GM03348 (cell line): ENCODE results near the gene GPI.
"Not testable (repeated sequence)": the region's sequence is repeated elsewhere in the genome, so short reads cannot be mapped to it uniquely, and the experiment has no call there.

Source experiments
- DNase-seq: peaks from one replicate; pipeline ENCODE4 v3.0.0; 2012; ENCODE audit warnings: low spot score

The GPI gene

DNA sequence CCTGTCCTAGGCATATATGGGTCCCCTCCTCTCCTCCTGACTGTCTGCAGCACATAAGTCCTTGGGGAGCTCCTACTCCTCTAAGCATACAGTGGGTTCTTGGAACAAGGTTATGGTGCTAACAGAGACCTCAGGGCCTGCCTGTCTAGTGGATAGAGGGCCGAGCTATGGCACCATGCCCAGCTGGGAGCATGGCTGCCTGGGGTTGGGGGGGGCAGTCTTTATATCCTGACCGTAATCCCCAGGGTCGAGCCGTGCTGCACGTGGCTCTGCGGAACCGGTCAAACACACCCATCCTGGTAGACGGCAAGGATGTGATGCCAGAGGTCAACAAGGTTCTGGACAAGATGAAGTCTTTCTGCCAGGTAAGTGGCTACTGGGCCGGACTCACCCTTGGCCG lies 3.3 kb downstream of the GPI start:
- DNase-seq, result no peak

GRCh38 chr19:34369166-34369565 lies 4.2 kb downstream of the GPI start:
- not testable (repeated sequence) for DNase-seq

GRCh38 chr19:34370117-34370516 lies 5.1 kb downstream of the GPI start:
- no peak for DNase-seq

DNA sequence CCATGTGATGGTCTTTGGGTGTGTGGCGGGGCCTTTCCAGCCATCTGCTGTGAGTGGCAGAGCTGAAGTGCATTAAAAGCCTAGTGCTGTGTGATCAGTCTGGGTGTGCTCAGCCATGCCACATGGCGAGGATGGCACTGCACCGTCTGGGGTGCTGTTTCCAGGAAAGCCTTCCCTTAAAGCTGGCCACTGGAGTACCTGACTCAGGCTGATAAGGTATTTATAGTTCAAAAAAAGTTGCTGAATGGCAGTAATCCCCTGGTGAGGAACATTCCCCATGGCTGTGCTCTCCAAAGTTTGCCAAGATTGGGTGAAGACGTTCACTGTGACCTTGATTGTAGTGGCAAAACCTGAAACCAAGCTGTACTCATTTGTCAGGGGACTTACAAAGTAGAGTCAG lies 6.0 kb downstream of the GPI start:
- DNase-seq, result no peak

GRCh38 chr19:34373601-34374288 lies 8.7 kb downstream of the GPI start:
- DNase-seq, result no peak

- no peak for DNase-seq
Measured at GRCh38 chr19:34375598-34375997, 10.6 kb downstream of the GPI start.

DNA sequence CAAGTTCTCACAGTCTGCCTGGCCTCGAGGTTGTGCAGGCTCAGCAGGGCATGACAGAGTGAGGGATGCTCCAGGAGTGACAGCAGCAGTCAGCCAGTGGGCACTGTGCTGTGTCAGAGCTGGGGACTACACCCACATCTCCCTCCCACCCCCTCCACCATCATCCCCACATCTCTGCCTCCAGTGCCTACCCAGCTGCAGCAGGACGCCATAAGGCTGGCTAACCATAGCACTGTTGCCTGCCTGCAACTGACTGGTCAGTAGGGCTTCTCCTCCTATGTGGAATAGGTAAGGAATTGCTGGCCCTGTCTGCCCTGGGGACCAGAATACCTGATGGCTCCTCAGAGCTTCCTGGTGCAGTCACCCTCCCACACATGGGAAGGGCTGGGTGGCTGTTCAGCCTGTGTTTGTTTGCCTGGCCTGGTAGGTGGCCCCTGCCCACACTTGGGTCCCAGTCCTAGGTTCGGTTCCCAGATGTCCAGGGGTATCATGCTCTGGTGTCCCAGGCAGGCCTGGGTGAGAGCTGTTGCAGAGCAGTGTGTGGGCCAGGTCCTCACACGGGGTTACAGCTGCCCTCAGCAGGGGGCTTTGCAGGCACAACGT lies 15.7 kb downstream of the GPI start:
- no peak for DNase-seq

- DNase-seq, result no peak
Measured at GRCh38 chr19:34381399-34382251, 16.6 kb downstream of the GPI start.

DNA sequence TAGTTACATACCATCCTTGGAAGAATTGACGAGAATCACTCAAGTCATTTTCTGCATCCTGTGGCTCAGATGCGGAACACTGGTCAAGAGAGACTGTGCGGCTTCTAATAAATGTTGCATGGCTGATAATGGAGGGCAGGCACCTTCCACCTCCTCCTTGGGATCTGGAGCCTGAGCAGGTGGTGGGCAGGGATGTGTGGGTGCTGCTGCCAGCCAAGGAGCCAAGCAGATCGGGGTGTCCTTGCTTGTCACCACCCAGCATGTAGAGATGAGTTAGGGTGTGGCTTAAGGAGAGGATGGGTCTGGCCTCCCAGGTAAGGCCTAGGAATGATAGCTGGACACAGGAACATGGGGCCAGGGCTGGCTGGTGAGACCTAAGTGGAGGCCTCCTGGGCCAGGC lies 17.5 kb downstream of the GPI start:
- no peak for DNase-seq

DNA sequence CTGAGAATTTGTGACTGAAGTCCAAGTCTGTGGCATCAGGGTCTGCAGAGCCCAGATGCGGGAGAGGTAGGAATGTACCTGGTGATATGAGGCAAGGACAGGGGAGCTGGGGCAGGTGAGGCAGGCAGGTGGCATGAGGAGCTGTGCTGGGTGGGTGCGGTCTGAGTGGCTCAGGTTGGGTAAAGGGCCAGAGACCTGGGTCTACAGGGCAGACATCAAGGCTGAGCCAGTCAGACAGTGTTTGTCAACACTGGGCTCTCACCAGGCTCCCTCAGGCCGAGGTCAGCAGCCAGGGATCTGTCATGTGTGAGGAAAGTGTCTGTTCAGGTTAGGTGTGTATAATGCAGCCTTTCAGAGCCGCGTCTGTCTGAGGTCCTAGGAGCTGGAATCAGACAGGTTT lies 18.6 kb downstream of the GPI start:
- no peak for DNase-seq

DNA sequence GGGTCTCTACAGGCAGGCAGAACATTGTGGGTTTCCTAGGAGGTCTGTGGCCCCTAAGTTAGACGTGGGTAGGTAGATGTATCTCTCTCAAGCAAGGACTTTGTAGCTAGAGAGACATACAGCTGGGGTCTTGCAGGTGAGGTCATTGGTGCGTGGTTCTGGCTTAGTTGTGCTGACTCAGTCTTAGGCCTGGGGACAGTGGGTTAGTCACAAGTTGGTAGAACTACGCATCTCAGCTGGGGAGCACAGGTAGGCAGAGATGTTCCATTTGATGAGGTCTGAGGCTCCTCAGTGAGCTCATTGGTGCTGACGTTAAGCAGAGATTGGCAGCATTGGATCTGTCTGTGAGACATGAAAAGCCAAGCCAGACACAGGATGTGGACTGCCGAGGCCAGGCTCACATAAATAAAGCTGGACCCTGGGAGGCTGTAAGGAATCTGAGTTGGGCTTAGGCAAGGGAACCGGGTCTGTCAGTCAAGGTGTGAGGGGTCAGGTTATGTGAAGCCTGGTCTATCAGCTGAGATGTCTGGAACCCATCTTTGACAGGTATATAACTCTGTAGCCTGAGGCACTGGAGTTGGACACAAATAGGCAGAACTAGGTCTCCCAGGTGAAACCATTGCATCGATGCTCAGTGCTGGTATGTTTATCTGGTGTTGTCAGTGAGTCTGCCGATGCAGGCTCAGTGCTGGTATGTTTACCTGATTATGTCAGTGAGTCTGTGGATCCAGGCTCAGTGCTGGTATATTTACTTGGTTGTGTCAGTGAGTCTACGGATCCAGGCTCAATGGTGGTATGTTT lies 21.8 kb downstream of the GPI start:
- DNase-seq, result no peak

DNA sequence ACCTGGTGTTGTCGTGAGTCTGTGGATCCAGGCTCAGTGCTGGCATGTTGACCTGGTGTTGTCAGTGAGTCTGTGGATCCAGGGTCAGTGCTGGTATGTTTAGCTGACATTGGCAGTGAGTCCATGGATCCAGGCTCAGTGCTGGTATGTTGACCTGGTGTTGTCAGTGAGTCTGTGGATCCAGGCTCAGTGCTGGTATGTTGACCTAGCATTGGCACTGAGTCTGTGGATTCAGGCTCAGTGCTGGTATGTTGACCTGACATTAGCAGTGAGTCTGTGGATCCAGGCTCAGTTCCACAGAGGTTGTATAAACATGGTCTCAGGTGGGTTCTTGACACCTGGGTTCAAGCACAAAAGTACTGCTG lies 22.4 kb downstream of the GPI start:
- DNase-seq, result no peak

GRCh38 chr19:34388745-34389144 lies 23.7 kb downstream of the GPI start:
- DNase-seq, result not testable (repeated sequence)

GRCh38 chr19:34391813-34392212 lies 26.8 kb downstream of the GPI start:
- no peak for DNase-seq

- DNase-seq, result no peak
Measured at GRCh38 chr19:34393031-34393430, 28.0 kb downstream of the GPI start.

- DNase-seq, result no peak
Measured at GRCh38 chr19:34393629-34394028, 28.6 kb downstream of the GPI start.

- no peak for DNase-seq
Measured at GRCh38 chr19:34397853-34398252, 32.9 kb downstream of the GPI start.

DNA sequence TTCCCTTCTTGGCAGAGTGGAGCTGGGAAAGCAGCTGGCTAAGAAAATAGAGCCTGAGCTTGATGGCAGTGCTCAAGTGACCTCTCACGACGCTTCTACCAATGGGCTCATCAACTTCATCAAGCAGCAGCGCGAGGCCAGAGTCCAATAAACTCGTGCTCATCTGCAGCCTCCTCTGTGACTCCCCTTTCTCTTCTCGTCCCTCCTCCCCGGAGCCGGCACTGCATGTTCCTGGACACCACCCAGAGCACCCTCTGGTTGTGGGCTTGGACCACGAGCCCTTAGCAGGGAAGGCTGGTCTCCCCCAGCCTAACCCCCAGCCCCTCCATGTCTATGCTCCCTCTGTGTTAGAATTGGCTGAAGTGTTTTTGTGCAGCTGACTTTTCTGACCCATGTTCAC lies 34.9 kb downstream of the GPI start:
- DNase-seq, result no peak

GRCh38 chr19:34400844-34401243 lies 35.8 kb downstream of the GPI start:
- DNase-seq, result not testable (repeated sequence)

DNA sequence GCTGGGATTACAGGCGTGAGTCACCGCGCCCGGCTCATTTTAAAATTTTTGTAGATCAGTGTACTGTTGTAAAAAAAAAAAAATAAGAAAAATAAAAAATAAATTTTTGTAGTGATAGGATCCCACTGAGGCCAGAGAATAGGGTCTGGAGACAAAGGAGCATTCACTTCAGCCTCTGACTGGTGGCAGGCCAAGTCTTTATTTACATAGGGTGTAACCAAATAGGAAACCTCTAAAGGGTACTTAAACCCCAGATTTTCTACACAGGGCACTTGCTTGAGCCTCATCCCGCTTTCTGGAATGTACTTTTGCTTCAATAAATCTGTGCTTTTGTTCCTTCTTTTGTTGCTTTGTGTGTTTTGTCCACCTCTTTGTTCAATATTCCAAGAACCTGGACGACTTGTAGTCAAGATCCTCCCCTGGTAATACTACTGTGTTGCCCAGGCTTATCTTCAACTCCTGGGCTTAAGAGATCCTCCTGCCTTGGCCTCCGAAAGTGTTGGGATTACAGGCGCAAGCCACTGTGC lies 37.1 kb downstream of the GPI start:
- DNase-seq, result no peak

GRCh38 chr19:34403784-34404108 lies 38.8 kb downstream of the GPI start:
- DNase-seq, result no peak
